GM12892 (cell line): ENCODE results near the gene COX19.
"Not testable (repeated sequence)": the region's sequence is repeated elsewhere in the genome, so short reads cannot be mapped to it uniquely, and the experiment has no call there.

Source experiments
- DNase-seq: peaks from one replicate; pipeline ENCODE4 v3.0.0; 2011; ENCODE audit not compliant: insufficient read length
- FAIRE-seq: peaks from 2 replicates; lab custom pipeline; 2011; peaks lifted over from hg19 to GRCh38; lab: Jason Lieb, UNC
- POLR2A ChIP-seq: IDR thresholded peaks from 2 replicates; pipeline ENCODE4 v1.6.1; 2011; ENCODE audit warnings: low read depth, low read length, control low read depth
- POLR2AphosphoS5 ChIP-seq: IDR thresholded peaks from 2 replicates; pipeline ENCODE4 v1.6.1; 2011; ENCODE audit warnings: low read depth, low read length, control low read depth
- TAF1 ChIP-seq: IDR thresholded peaks from 2 replicates; pipeline ENCODE4 v1.6.1; 2011; ENCODE audit warnings: low read depth, mild to moderate bottlenecking, control low read depth, low read length, borderline replicate concordance

Gene COX19

GRCh38 chr7:1008733-1009363 is 33.5 kb upstream of the COX19 start:
- DNase-seq = no peak
- no peak for TF ChIP-seq TAF1
- TF ChIP-seq POLR2A = peak; percentile 47; the same call in 1 of the 2 replicates
- no peak for FAIRE-seq

- no peak for TF ChIP-seq POLR2AphosphoS5
- TF ChIP-seq POLR2A = no peak
- TF ChIP-seq TAF1 = no peak
- FAIRE-seq (no peak), DNase-seq (no peak)
These were observed 32.6 kb upstream of the COX19 start for GRCh38 chr7:1007901-1008300.

GRCh38 chr7:1005303-1005702 is 30.0 kb upstream of the COX19 start:
- FAIRE-seq = no peak
- TF ChIP-seq POLR2A (no peak), TAF1 (no peak)
- DNase-seq = no peak

GRCh38 chr7:1004018-1004852 is 28.9 kb upstream of the COX19 start:
- TF ChIP-seq POLR2AphosphoS5 = no peak
- no peak for TF ChIP-seq TAF1
- TF ChIP-seq POLR2A = no peak
- no peak for FAIRE-seq
- no peak for DNase-seq

- not testable (repeated sequence) for FAIRE-seq, DNase-seq
These were observed 27.1 kb upstream of the COX19 start for GRCh38 chr7:1002445-1002844.

- DNase-seq, FAIRE-seq: not testable (repeated sequence)
These were observed 26.7 kb upstream of the COX19 start for GRCh38 chr7:1002026-1002425.

- FAIRE-seq, DNase-seq: not testable (repeated sequence)
These were observed 25.9 kb upstream of the COX19 start for GRCh38 chr7:1001069-1001770.

- TF ChIP-seq POLR2A = no peak
- no peak for TF ChIP-seq POLR2AphosphoS5
- TF ChIP-seq TAF1 = no peak
- no peak for DNase-seq
- peak; percentile 83 for FAIRE-seq
These were observed 24.9 kb upstream of the COX19 start for GRCh38 chr7:999941-1000935.

GRCh38 chr7:999149-999879 is 24.0 kb upstream of the COX19 start:
- no peak for TF ChIP-seq POLR2AphosphoS5
- TF ChIP-seq POLR2A = no peak
- no peak for TF ChIP-seq TAF1
- no peak for DNase-seq
- FAIRE-seq = no peak

GRCh38 chr7:997404-998395 is 22.4 kb upstream of the COX19 start:
- TF ChIP-seq POLR2A (no peak), POLR2AphosphoS5 (no peak), TAF1 (no peak)
- no peak for DNase-seq
- FAIRE-seq = no peak
